WTC11 (cell line): ENCODE results near the gene AOC3.

Experiments
- CREM ChIP-seq: sonication (generic); formaldehyde crosslinking; IDR thresholded peaks from 2 replicates; pipeline ENCODE4 v1.8.1; 2022; ENCODE audit warnings: mild to moderate bottlenecking, missing genetic modification reagents, moderate library complexity
- JUN ChIP-seq: sonication (generic); formaldehyde crosslinking; IDR thresholded peaks from 2 replicates; pipeline ENCODE4 v1.8.0; 2023; ENCODE audit warnings: mild to moderate bottlenecking, missing genetic modification reagents
- KAT7 ChIP-seq: sonication (generic); formaldehyde crosslinking; IDR thresholded peaks from 2 replicates; pipeline ENCODE4 v1.8.1; 2023; ENCODE audit warnings: missing genetic modification reagents, mild to moderate bottlenecking, borderline replicate concordance
- NFE2L1 ChIP-seq: sonication (generic); formaldehyde crosslinking; IDR thresholded peaks from 2 replicates; pipeline ENCODE4 v1.8.1; 2023; ENCODE audit warnings: missing genetic modification reagents
- PRRX2 ChIP-seq: fragments of 250-450 bp; sonication (Bioruptor Pico); IDR thresholded peaks from 2 replicates; pipeline ENCODE4 v1.8.0; 2021; ENCODE audit warnings: mild to moderate bottlenecking
- ZNF263 ChIP-seq: sonication (generic); formaldehyde crosslinking; IDR thresholded peaks from 2 replicates; pipeline ENCODE4 v1.8.1; 2022; ENCODE audit warnings: low read depth, mild to moderate bottlenecking, moderate library complexity, missing genetic modification reagents
- TF ChIP-seq, protein P1 (sequence below): sonication (generic); formaldehyde crosslinking; conservative IDR thresholded peaks from 2 replicates; pipeline ENCODE4 v1.8.1; 2022; ENCODE audit warnings: mild to moderate bottlenecking, missing genetic modification reagents
- TF ChIP-seq, protein P2 (sequence below): sonication (generic); formaldehyde crosslinking; IDR thresholded peaks from 2 replicates; pipeline ENCODE4 v1.8.0; 2022; ENCODE audit warnings: mild to moderate bottlenecking, missing genetic modification reagents
- TF ChIP-seq, protein P3 (sequence below): fragments of 200-600 bp; IDR thresholded peaks from 2 replicates; pipeline ENCODE4 v1.8.0; 2022; ENCODE audit warnings: antibody characterized with exemption
- TF ChIP-seq, protein P4 (sequence below): sonication (generic); formaldehyde crosslinking; IDR thresholded peaks from 2 replicates; pipeline ENCODE4 v1.8.1; 2023; ENCODE audit warnings: mild to moderate bottlenecking, missing genetic modification reagents

DNA sequence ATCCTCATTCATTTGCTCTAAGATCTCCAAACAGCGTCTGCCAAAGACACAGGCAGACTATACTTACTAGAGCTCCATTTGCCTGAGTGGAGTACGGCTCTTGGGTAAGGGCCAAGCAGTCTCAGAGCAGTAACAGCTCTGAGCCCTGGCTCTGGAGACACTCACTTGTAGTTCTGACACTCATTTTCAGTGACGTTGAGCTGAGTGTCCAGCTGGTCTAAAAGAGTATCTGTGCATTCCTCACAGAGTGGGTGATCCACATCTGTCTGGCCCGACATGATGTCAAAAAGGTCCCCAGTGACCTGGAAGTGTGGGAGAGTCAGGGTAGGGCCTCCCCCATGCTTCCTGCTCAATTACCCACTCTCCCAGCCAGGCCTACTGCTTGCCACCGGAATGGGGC is 32.6 kb upstream of the AOC3 start:
- no peak for TF ChIP-seq NFE2L1 (CRISPR knock-in tag)
- TF ChIP-seq PRRX2 (CRISPR knock-in tag): no peak
- no peak for TF ChIP-seq CREM (CRISPR knock-in tag)
- TF ChIP-seq KAT7 (CRISPR knock-in tag): no peak
- TF ChIP-seq, protein P1, sequence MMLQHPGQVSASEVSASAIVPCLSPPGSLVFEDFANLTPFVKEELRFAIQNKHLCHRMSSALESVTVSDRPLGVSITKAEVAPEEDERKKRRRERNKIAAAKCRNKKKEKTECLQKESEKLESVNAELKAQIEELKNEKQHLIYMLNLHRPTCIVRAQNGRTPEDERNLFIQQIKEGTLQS (CRISPR knock-in tag): no peak
- TF ChIP-seq, protein P2, sequence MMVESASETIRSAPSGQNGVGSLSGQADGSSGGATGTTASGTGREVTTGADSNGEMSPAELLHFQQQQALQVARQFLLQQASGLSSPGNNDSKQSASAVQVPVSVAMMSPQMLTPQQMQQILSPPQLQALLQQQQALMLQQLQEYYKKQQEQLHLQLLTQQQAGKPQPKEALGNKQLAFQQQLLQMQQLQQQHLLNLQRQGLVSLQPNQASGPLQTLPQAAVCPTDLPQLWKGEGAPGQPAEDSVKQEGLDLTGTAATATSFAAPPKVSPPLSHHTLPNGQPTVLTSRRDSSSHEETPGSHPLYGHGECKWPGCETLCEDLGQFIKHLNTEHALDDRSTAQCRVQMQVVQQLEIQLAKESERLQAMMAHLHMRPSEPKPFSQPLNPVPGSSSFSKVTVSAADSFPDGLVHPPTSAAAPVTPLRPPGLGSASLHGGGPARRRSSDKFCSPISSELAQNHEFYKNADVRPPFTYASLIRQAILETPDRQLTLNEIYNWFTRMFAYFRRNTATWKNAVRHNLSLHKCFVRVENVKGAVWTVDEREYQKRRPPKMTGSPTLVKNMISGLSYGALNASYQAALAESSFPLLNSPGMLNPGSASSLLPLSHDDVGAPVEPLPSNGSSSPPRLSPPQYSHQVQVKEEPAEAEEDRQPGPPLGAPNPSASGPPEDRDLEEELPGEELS (CRISPR knock-in tag): no peak
- TF ChIP-seq, protein P3, sequence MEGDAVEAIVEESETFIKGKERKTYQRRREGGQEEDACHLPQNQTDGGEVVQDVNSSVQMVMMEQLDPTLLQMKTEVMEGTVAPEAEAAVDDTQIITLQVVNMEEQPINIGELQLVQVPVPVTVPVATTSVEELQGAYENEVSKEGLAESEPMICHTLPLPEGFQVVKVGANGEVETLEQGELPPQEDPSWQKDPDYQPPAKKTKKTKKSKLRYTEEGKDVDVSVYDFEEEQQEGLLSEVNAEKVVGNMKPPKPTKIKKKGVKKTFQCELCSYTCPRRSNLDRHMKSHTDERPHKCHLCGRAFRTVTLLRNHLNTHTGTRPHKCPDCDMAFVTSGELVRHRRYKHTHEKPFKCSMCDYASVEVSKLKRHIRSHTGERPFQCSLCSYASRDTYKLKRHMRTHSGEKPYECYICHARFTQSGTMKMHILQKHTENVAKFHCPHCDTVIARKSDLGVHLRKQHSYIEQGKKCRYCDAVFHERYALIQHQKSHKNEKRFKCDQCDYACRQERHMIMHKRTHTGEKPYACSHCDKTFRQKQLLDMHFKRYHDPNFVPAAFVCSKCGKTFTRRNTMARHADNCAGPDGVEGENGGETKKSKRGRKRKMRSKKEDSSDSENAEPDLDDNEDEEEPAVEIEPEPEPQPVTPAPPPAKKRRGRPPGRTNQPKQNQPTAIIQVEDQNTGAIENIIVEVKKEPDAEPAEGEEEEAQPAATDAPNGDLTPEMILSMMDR: no peak
- TF ChIP-seq JUN (CRISPR knock-in tag): no peak
- TF ChIP-seq, protein P4, sequence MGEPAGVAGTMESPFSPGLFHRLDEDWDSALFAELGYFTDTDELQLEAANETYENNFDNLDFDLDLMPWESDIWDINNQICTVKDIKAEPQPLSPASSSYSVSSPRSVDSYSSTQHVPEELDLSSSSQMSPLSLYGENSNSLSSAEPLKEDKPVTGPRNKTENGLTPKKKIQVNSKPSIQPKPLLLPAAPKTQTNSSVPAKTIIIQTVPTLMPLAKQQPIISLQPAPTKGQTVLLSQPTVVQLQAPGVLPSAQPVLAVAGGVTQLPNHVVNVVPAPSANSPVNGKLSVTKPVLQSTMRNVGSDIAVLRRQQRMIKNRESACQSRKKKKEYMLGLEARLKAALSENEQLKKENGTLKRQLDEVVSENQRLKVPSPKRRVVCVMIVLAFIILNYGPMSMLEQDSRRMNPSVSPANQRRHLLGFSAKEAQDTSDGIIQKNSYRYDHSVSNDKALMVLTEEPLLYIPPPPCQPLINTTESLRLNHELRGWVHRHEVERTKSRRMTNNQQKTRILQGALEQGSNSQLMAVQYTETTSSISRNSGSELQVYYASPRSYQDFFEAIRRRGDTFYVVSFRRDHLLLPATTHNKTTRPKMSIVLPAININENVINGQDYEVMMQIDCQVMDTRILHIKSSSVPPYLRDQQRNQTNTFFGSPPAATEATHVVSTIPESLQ (CRISPR knock-in tag): no peak
- TF ChIP-seq ZNF263 (CRISPR knock-in tag): no peak
